Smooth muscle cell (in vitro differentiated cells): ENCODE data around the gene CYP27A1. TPM values are rescaled to one million over a fixed set of nuclear protein-coding genes. Genes with fewer than 3 reads are reported as not detected.
A peak's percentile ranks its signal among the peaks of the same experiment; 100 is the strongest.

Experiments used
- DNase-seq: peaks from one replicate; lab custom pipeline; 2025; ENCODE audit not compliant: unreplicated experiment; lab: John Stamatoyannopoulos, UW
- H2AFZ ChIP-seq: fragments of 200-600 bp; sonication (generic); 2 replicates; pipeline ENCODE4 v1.6.0; 2016; ENCODE audit warnings: antibody characterized with exemption, low read depth, mild to moderate bottlenecking
- H3F3A ChIP-seq: fragments of 200-600 bp; sonication (generic); 2 replicates; pipeline ENCODE4 v1.6.0; 2017; ENCODE audit warnings: antibody characterized with exemption, low read depth
- H3K27ac ChIP-seq: fragments of 200-600 bp; sonication (generic); 2 replicates; pipeline ENCODE4 v1.5.1; 2016; ENCODE audit warnings: low read depth, mild to moderate bottlenecking
- H3K27me3 ChIP-seq: fragments of 200-600 bp; sonication (generic); 2 replicates; pipeline ENCODE4 v1.6.1; 2016; ENCODE audit warnings: low read depth, mild to moderate bottlenecking
- H3K36me3 ChIP-seq: fragments of 200-600 bp; sonication (generic); 2 replicates; pipeline ENCODE4 v1.5.1; 2016; ENCODE audit warnings: low read depth
- H3K4me1 ChIP-seq: fragments of 200-600 bp; sonication (generic); 2 replicates; pipeline ENCODE4 v1.5.1; 2016; ENCODE audit warnings: low read depth
- H3K4me2 ChIP-seq: fragments of 200-600 bp; sonication (generic); 2 replicates; pipeline ENCODE4 v1.6.0; 2016; ENCODE audit warnings: mild to moderate bottlenecking
- H3K4me3 ChIP-seq: fragments of 200-600 bp; sonication (generic); 2 replicates; pipeline ENCODE4 v1.5.1; 2016; ENCODE audit warnings: mild to moderate bottlenecking
- H3K79me2 ChIP-seq: fragments of 200-600 bp; sonication (generic); 2 replicates; pipeline ENCODE4 v1.6.0; 2016; ENCODE audit warnings: low read depth, mild to moderate bottlenecking
- H3K9ac ChIP-seq: fragments of 200-600 bp; sonication (generic); 2 replicates; pipeline ENCODE4 v1.6.0; 2016; ENCODE audit warnings: low read depth
- H3K9me3 ChIP-seq: fragments of 200-600 bp; sonication (generic); replicated peaks from 2 replicates; pipeline ENCODE4 v1.5.1; 2016; ENCODE audit warnings: low read depth
- H4K20me1 ChIP-seq: fragments of 200-600 bp; sonication (generic); 2 replicates; pipeline ENCODE4 v1.6.0; 2016; ENCODE audit warnings: low read depth
- CTCF ChIP-seq: fragments of 200-600 bp; sonication (generic); IDR thresholded peaks from 2 replicates; pipeline ENCODE4 v1.5.1; 2017; ENCODE audit warnings: borderline replicate concordance, mild to moderate bottlenecking, antibody characterized with exemption; ENCODE audit not compliant: insufficient read depth, poor library complexity, severe bottlenecking
- WGBS: methylation state at CpG from one replicate; pipeline ENCODE4 v1.1.7; 2016; ENCODE audit warnings: low lambda C conversion rate; 5-methylcytosine and 5-hydroxymethylcytosine counted together
- polyA plus RNA-seq: library from polyadenylated mRNA; unstranded; fragments of >200 nt; fragmentation: Nextera tagmentation; extraction: Ambion mirVana; gene quantifications from 2 replicates; pipeline ENCODE4 v1.2.1, GENCODE V29; 2016
- total RNA-seq: library from RNA; depleted of rRNA; stranded (reverse); fragments of >200 nt; gene quantifications from 2 replicates; pipeline ENCODE4 v1.2.3, GENCODE V29; 2014

Gene CYP27A1
- total and polyA plus RNA-seq, 2 experiments from 2014 or later, result 11.2 to 11.5 TPM

GRCh38 chr2:218734190-218734975 is 47.6 kb upstream of the CYP27A1 start:
- no peaks in the 10 kb centered on the region for H3K9me3 ChIP-seq
- 85% methylated on average over 8 of the region's 8 CpGs for WGBS
- no peak overlapping the region for H3K4me3 ChIP-seq
- H4K20me1 ChIP-seq, result peaks cover 13% of the 10 kb centered on the region
- peak overlapping the region; percentile 94 for H3K27ac ChIP-seq
- H3K9ac ChIP-seq, result no peak overlapping the region
- H3K27me3 ChIP-seq, result no peaks in the 10 kb centered on the region
- H3K4me1 ChIP-seq, result peaks cover 12% of the 10 kb centered on the region
- no peak overlapping the region for H3K4me2 ChIP-seq
- H3F3A ChIP-seq, result peaks cover 23% of the 10 kb centered on the region
- H3K79me2 ChIP-seq, result peaks cover 35% of the 10 kb centered on the region
- no peak overlapping the region for H2AFZ ChIP-seq
- no peak for DNase-seq
- H3K36me3 ChIP-seq, result no peaks in the 10 kb centered on the region
- no peak for TF ChIP-seq CTCF

- DNase-seq, result no peak
- Histone ChIP-seq H3K79me2 (peaks cover 29% of the 10 kb centered on the region), H3K27ac (no peak overlapping the region)
Measured at GRCh38 chr2:218736531-218736930, 45.4 kb upstream of the CYP27A1 start.

GRCh38 chr2:218743068-218743467 is 38.9 kb upstream of the CYP27A1 start:
- no peak overlapping the region for H3K4me2 ChIP-seq
- H3K27me3 ChIP-seq, result no peaks in the 10 kb centered on the region
- H3K9ac ChIP-seq, result no peak overlapping the region
- no peaks in the 10 kb centered on the region for H3K79me2 ChIP-seq
- no peak overlapping the region for H3K27ac ChIP-seq
- H3F3A ChIP-seq, result no peaks in the 10 kb centered on the region
- H4K20me1 ChIP-seq, result no peaks in the 10 kb centered on the region
- no peaks in the 10 kb centered on the region for H3K36me3 ChIP-seq
- H3K4me1 ChIP-seq, result no peaks in the 10 kb centered on the region
- H3K9me3 ChIP-seq, result no peaks in the 10 kb centered on the region
- H2AFZ ChIP-seq, result no peak overlapping the region
- no peak overlapping the region for H3K4me3 ChIP-seq
- 91% methylated on average over 6 of the region's 6 CpGs for WGBS
- DNase-seq, result no peak
- no peak for TF ChIP-seq CTCF

More at GRCh38 chr2:218736531-218736930, 45.4 kb upstream of the CYP27A1 start:
- Histone ChIP-seq H3K36me3 (no peaks in the 10 kb centered on the region), H3F3A (peaks cover 18% of the 10 kb centered on the region), H3K9ac (no peak overlapping the region), H3K27me3 (no peaks in the 10 kb centered on the region), H3K4me2 (no peak overlapping the region), H3K4me1 (peaks cover 12% of the 10 kb centered on the region), H2AFZ (no peak overlapping the region), H4K20me1 (peaks cover 13% of the 10 kb centered on the region), H3K9me3 (no peaks in the 10 kb centered on the region), H3K4me3 (no peak overlapping the region)
- no peak for TF ChIP-seq CTCF
- 91% methylated on average over 2 of the region's 2 CpGs for WGBS

GRCh38 chr2:218744615-218745014 is 37.3 kb upstream of the CYP27A1 start:
- no peak overlapping the region for H3K9ac ChIP-seq
- H3K36me3 ChIP-seq, result peaks cover 11% of the 10 kb centered on the region
- 77% methylated on average over 3 of the region's 3 CpGs for WGBS

More at GRCh38 chr2:218744615-218745014, 37.3 kb upstream of the CYP27A1 start:
- no peaks in the 10 kb centered on the region for H3F3A ChIP-seq
- TF ChIP-seq CTCF, result no peak
- no peaks in the 10 kb centered on the region for H4K20me1 ChIP-seq
- no peaks in the 10 kb centered on the region for H3K27me3 ChIP-seq
- DNase-seq, result no peak
- H2AFZ ChIP-seq, result no peak overlapping the region
- H3K9me3 ChIP-seq, result no peaks in the 10 kb centered on the region
- H3K4me3 ChIP-seq, result no peak overlapping the region
- H3K79me2 ChIP-seq, result no peaks in the 10 kb centered on the region
- H3K27ac ChIP-seq, result no peak overlapping the region
- H3K4me2 ChIP-seq, result no peak overlapping the region
- no peaks in the 10 kb centered on the region for H3K4me1 ChIP-seq
